NCI-H526 treated with DMSO at 0.1 percent for 48 hours (cell line): ENCODE measurements around the gene SELENOF.
A peak's percentile ranks its signal among the peaks of the same experiment; 100 is the strongest.
"Not testable (repeated sequence)": the region's sequence is repeated elsewhere in the genome, so short reads cannot be mapped to it uniquely, and the experiment has no call there.

Experiments
- DNase-seq: peaks from one replicate; lab custom pipeline; 2025; lab: John Stamatoyannopoulos, UW

Gene SELENOF

DNA sequence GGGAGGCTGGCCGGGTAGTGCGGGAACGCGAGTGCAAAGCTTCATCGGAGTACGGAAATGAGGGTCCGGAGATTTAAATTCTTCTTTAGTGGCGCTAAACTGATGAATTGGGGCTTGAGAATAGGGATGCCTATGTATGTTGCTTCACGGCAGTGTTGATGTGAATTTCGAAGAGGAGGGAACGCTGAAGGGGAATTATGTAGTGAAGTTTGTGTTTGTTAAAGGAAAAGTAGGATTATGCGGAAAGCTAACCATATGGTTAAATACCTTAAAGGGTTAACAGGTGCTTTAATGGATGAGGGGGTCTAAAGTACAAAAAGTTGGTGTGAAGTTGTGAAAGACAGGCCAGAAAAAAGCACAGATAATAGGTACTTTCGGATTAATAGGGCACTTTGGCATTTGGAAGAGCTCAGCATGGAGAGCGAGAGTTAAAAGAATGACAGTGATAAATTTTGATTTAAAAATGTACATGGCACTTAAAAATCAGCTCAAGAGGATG, 1.9 kb upstream of the SELENOF start:
- DNase-seq: no peak

DNA sequence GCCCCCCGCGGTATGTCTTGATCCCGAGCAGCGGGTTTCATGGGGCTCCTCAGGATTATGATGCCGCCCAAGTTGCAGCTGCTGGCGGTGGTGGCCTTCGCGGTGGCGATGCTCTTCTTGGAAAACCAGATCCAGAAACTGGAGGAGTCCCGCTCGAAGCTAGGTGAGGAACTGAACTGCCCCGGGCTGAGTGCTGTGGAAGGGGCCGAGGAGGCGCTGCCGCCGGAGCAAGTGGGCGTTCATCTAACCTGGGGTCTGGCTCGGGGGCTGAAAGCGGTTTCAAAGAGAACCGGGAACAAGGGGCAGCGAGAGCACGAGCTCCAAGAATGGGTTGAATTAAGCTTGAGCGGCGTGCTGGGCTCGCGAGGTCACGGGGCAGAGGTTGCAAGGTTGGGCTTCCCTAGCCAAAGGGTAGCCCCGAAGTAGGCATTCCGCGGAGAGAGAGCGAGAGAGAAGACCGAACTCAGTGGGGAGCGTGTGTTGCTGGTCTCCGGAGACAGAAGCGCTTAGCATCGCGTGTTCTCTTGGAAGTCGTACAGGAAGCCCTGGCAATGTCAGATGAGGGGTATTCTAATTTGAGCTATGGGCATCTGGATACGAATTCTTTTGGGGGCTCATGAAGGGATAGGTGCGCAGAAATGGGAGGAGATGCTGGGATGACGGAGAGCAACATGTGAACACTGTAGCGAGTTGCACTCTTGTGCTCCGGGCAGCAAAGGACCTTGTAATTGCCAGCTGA, 1.2 kb upstream of the SELENOF start:
- DNase-seq: peak; percentile 63

DNA sequence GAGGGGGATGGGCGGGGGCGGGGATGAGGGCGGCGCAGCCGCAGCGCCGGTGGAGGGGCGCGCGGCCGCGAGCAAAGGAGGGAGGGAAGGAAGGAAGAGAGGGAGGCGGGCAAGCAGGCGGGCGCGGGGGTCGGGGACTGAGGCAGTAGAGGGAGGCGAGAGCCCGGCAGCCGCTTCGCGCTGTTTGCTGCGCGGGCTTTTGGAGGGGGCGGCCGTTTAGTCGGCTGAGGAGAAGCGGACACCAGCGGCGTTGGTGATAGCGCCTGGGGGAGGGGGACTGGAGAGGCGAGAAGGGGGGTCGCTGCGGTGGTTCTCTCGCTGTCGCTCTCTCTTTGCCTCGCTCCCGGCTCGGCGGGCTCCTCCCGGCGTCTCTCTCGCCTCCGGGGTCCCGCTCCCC, 673 bp upstream of the SELENOF start, which contains the start of gene HS2ST1:
Gene HS2ST1 (plus strand): TSS at position 35 of the 397 bp plus-strand sequence.
- DNase-seq: no peak

DNA sequence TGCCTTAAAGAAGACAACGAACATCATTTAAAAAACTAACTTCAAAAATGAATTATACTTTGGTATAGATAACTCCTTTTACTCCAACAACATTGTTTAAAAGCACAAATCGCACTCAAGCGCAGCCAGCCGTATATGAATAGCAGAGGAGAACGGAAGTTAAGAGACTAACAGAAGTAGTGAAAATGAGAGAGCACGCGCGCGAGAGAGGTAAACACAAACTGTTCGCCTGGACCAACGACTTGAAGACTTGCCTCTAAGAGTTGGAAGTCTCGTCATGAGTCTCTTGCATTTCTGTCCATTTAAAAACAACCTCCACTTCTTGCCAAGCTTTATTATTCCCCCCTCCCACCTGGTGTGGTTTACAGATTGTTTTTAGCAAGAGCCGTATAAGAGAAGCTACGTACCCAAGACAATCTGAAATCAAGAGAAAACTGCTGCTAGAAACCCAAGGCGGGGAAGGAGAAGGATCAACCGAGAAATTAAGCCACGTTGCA, 479 bp downstream of the SELENOF start:
- DNase-seq: peak; percentile 51

DNA sequence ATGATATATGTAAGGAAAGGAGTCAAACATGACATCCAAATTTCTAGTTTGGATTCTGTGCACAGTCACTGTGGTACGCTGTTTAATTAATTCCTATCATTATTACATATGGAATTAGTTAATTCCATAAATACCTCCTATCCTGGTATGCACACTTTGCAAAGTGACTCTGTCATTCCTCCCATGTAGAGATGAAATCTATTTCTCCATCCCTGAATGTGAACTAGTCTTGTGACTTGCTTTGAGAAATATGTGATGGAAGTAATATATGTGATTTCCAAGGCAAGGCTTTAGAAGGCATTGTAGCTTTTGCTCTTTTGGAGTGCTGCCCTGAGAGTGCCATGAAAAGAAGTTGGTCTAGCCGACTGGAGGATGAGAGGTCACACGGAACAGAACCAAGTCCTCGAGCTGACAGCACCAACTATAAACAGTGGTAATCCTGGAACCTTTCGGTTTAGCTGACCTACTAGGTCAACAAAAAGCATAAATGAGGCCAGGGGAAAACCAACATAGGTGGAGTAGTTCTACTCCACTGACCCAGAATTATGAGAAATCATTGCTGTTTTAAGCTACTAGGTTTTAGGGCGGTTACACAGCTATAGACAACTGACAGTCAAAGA, 1.5 kb downstream of the SELENOF start:
- no peak for DNase-seq

DNA sequence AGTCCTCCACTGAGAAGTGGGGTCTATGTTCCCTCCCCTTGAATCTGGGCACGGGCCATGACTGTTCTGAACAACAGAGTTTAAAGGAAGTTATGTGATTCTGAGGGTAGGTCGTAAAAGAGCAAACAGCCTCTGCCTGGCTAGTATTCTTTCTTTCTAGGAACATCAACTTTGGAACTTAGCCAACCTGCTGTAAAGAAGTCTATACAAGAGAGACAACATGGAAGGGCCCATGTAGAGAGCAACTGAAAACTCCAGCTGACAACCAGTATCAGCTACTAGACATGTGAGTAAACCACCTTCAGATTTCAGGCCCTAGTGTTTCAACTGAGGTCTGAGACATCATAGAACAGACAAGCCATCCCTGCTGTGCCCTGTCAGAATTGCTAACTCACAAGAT, 7.5 kb downstream of the SELENOF start:
- DNase-seq: no peak

DNA sequence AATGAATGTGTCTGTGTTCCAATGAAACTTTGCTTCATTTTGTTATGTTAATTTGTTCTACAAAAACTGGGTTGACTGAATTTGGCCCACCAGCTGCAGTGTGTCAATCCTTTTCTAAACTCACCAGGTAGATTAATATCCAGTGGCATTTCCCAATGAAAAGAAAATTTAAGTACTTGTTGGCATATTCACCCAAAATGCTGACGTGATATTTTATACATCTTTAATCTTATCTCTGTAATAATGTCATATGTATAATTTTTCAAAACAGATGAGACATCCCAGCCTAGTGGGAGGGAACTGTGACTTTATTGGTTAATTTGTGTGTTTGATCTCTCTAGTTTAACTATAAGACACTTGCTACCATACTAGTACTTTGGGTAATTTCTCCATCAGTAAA, 8.1 kb downstream of the SELENOF start:
- no peak for DNase-seq

DNA sequence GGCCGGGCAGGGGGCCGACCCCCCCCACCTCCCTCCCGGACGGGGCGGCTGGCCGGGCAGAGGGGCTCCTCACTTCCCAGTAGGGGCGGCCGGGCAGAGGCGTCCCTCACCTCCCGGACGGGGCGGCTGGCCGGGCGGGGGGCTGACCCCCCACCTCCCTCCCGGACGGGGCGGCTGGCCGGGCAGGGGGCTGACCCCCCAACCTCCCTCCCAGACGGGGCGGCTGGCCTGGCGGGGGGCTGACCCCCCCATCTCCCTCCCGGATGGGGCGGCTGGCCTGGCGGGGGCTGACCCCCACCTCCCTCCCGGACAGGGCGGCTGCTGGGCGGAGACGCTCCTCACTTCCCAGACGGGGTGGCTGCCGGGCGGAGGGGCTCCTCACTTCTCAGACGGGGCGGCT, 14.5 kb downstream of the SELENOF start:
- DNase-seq: not testable (repeated sequence)

DNA sequence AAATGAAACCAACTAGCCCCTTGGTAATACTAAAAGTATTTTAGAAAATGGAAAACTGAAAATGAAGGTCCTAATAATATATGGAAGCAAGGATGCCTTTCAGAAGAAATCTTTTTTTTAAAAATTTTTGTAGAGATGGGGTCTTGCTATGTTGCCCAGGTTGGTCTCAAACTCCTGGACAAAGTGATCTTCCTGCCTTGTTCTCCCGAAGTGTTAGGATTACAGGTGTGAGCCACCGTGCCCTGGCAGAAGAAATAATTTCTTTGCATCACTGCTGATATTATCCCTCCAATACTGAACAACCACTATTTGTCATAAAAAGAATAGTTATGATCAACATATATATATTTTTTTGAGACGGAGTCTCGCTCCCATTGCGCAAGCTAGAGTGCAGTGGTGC, 25.6 kb downstream of the SELENOF start:
- no peak for DNase-seq

DNA sequence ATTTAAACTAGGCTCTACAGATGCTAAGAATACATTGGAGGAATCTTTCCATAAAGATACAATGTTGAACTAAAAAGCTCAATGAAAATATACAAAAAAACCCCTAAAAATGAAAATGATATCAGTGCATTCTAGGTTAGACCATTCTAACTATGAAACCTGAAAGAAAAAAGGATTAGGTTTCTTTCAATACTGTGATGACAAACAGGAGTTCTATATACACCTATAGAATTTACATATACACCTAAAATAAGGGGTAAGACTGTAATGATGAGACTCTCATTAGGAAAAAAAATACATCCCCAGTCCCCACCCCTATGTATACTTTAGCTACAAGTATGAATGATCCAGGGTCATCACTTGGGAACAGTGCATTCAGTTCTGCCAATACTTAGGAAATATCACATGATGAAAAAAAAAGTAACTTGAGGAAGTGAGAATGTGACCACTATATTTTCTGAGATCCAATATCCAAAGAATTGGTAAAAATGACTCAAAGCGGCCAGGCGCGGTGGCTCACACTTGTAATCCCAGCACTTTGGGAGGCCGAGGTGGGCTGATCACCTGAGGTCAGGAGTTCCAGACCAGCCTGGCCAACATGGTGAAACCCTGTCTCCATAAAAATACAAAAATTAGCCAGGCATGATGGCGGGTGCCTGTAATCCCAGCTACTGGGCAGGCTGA, 26.3 kb downstream of the SELENOF start:
- no peak for DNase-seq

DNA sequence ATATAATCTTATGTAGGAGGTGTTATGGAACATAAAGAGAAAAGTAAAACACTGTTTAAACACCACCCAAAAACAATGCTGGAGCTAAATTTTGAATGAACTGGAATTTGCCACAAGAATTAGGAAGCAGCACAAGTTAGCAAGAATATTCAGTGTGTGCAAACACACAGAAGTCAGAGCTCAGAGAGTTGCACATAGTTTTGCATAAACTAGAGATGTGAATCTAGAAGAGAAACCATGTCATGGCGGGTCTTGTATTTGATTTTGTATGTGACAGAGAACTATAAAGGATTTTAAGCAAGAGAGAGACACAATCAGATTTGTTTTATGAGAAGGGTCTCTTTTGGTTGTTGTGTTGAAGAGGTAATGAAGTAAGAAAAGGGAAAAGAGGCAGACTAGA, 38.2 kb downstream of the SELENOF start:
- no peak for DNase-seq

DNA sequence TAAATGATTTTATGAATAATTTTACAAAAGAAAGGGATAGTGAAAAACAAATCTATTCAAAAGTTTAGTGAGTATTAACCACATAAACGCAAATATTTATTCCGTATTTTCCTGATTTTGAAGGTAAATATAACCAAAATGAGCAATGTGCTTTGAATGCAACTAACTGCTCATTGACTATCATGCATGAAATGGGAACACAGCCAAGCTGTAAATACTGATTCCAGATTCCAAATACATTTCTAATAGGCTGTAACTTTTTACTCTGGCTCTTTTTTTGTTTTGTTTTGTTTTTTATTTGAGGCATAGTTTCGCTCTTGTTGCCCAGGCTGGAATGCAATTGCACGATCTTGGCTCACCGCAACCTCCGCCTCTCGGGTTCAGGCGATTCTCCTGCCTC, 41.8 kb downstream of the SELENOF start:
- DNase-seq: no peak

DNA sequence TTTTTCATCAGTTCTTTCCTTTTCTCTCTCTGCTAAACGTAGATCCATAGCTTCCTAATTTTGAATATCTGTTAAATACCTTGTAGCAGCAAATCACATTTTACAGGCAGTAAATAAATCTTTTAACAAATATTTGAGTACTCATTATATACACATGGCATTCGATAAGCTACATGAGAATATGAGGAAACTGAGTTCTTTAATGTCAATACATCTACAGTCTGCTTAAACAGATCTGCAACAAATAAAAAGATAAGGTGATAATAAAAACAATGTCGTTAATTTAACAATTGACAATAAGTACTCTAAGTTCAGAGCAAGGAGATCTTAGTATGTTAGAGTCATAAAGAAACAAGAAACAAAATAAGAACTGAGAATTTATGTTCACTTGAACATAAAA, 42.9 kb downstream of the SELENOF start:
- DNase-seq: no peak

DNA sequence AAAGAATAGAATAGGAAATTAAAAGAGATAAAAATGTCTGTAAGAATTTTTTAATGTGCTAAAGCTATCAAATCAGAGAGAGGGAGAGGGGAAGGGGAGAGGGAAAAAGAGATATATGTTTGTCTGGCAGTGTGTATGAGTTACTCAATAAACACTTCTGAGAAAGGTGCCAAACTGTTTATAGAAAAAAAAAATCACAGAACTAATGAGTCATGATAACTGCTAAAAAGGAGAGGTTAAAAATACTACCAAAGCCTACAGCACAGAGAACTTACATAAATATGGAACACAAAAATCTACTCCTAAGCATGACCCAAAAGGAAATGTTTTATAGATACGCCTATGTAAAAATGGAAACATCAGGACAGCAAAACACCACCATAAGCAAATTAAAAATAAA, 45.4 kb downstream of the SELENOF start:
- DNase-seq: no peak

DNA sequence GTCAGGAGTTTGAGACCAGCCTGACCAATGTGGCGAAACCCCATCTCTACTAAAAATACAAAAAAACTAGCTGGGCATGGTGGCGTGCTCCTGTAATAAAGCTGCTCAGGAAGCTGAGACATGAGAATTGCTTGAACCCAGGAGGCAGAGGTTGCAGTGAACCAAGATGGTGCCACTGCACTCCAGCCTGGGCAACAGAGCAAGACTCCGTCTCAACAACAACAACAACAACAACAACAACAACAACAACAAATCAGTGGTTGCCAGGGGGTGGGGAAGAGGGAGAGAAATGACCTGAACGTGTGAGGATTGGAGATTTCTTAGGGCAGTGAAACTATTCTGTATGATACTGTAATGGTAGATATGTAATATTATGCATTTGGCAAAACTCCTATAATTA, 46.6 kb downstream of the SELENOF start:
- not testable (repeated sequence) for DNase-seq

DNA sequence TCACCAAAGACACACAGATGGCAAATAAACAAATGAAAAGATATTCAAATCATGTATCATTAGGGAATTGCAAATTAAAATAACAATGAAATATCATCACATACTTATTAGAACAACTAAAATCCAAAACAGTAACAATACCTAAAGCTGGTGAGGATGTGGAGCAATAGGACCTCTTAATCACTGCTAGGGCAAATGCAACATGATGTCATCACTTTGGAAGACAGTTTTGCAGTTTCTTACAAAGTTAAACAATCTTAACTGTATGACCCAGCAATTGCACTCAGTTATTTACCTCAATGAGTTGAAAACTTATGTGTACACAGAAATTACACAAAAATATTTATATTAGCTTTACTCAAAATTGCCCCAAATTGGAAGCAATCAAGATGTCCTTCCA, 47.3 kb downstream of the SELENOF start:
- DNase-seq: no peak

DNA sequence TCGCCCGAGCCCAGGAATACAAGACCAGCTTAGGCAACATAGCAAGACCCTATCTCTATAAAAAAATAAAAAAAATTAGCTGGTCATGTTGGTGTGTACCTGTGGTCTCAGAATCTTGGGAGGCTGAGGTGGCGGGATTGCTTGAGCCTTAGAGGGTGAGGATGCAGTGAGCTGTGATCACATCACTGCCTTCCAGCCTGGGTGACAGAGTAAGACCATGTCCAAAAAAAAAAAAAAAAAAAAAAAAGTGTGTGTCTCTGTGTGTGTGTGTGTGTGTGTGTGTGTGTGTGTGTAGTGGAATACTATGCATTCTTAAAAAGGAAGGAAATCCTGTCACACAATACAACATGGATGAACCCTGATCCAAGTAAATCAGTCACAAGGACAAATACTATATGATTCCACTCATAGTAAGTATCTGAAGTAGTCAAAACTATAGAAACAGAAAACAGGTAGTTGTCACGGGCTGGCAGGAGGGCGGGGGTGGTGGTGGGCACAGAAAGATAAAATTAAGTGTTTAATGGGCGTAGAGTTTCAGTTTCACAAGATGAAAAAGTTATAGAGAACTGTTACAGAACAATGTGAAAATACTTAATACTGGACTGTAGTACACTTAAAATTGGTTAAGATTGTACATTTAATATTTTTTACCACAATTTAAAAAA, 47.8 kb downstream of the SELENOF start:
- no peak for DNase-seq

DNA sequence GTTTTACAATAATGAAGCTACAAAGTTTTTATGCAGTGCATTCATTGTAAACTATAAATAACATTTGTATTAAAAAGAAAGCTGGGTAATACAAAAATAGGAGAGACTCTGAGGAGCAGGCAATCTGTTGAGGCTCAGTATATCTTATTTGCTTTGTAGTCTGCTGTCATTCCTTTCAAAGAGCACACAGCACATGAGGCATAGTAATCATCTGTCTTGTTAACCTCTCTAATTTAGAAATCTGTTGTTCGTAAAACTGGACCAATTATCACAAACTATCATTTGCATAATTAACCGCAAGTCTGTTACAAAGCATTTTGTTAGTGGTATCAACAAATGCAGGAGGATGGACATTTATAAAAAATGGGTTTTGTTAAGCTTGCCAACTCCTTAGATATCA, 51.0 kb downstream of the SELENOF start:
- no peak for DNase-seq

DNA sequence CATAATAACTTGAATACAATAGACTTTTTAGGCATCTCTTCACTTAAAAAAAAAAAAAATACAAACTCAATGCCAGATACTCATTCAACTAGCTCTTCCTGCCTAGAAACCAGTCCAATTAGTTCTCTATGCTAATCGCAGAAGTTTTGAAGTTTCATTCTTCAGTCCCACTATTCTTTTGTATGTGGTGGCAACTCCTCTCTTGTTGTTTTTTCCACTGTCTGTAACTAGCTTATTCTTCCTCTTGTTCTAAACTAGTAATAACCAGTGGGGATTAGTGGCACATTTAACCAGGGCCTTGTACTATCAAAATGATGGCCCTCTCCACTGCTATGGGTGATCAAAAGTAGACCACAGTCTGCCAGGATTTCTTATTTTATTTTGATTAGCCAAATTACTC, 52.5 kb downstream of the SELENOF start:
- DNase-seq: no peak

DNA sequence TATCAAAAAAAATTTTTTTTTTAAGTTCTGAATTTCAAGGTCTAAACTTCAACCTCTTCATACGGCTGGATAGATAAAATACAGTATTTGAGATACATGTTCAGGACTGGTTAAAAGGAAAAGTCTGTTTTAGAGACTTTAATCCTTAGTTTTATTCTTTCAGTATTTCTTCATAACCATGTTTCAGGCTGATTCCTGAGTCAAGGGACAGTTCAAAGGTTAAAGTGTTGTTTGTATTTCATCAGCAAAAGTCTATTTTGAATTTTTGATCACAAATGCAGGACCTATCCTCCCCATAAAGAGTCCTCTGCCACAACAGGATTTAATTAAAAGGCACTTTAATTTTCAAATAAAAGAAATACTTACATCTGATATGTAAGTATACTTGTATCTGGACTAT, 53.5 kb downstream of the SELENOF start:
- no peak for DNase-seq

DNA sequence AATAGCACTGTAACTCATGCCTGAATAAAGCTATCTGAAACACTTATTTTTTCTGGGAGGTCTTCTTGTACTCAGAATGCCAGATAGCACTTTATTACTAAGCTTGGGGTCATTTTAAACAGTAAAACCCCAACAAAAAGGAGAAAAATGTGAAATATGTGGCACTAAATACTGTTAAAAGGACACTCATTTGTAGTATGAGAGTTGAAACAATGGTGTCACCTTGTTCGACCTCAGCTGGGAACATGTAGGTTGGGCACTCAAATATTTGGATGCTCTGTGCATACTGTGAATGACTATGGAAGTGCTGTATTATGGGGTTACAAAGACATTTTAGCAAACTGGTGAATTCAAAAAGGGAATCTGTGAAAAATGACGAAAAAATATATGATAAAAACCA, 53.9 kb downstream of the SELENOF start:
- DNase-seq: no peak

DNA sequence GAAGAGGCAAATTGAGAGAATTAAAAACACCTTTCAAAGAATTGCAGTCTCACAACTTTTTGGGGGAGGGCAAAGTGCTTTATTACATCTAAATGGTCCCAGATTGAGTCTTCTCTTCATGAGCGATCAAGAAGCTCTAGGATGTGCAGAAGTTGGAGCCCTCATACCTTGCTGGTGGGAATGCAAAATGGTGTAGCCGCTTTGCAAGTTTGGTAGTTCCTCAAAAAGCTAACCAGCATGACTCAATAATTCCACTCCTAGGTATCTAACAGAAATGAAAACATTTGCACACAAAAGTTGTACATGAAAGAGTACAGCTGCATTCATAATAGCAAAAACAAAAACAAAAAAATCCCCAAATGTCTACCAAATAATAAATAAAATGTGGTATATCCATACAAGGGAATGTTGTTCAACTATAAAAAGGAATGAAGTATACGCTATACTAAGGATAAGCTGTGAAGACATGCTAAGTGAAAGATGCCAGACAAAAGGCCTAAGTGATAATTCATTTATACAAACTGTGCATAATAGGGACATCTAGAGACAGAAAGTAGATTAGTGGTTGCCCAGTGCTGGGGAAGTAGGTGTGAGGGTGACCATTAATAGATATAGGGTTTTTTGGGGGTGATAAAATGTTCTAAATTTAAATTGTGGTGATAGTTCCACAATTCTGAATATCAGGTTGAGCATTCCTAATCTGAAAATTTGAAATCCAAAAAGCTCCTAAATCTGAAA, 55.2 kb downstream of the SELENOF start:
- no peak for DNase-seq
